Caco-2 (cell line): ENCODE measurements around the gene PLK5. TPM values are rescaled to one million over a fixed set of nuclear protein-coding genes. Genes with fewer than 3 reads are reported as not detected.
A peak's percentile ranks its signal among the peaks of the same experiment; 100 is the strongest.

Experiments
- BruUV-seq: library from RNA; stranded (reverse); fragments of 400-500 nt; replicated peaks from 2 replicates; lab custom pipeline; 2021; lab: Mats Ljungman, UMichigan
- CTCF ChIA-PET: fragments of 300-600 bp; sonication (Branson Sonifier 250); formaldehyde crosslinking; loops from one replicate; lab custom pipeline; 2022; ENCODE audit warnings: antibody characterized with exemption; lab: Charles Lee
- POLR2A ChIA-PET: fragments of 300-600 bp; sonication (Branson Sonifier 250); formaldehyde crosslinking; loops from one replicate; lab custom pipeline; 2022; ENCODE audit warnings: antibody characterized with exemption; lab: Charles Lee
- DNase-seq, 2 experiments: peaks; one replicate each; pipeline versions ENCODE4 v3.0.0 to v3.0.0-alpha.2; 2020 to 2022
- H3K27me3 ChIP-seq: replicated peaks from 2 replicates; pipeline ENCODE4 v1.6.0; 2011; ENCODE audit warnings: low read length; ENCODE audit not compliant: control insufficient read depth, insufficient read depth
- H3K36me3 ChIP-seq: 2 replicates; pipeline ENCODE4 v1.5.1; 2011; ENCODE audit warnings: low read length; ENCODE audit not compliant: control insufficient read depth, insufficient read depth
- H3K4me1 ChIP-seq: fragments of 250-450 bp; sonication (Bioruptor Pico); 2 replicates; pipeline ENCODE4 v1.5.1; 2020; ENCODE audit warnings: mild to moderate bottlenecking
- H3K4me3 ChIP-seq: 2 replicates; pipeline ENCODE4 v1.5.1; 2011; ENCODE audit warnings: low read depth, mild to moderate bottlenecking, control low read depth, low read length
- H3K9me3 ChIP-seq: fragments of 250-450 bp; sonication (Bioruptor Pico); 2 replicates; pipeline ENCODE4 v1.5.1; 2020; ENCODE audit warnings: mild to moderate bottlenecking, moderate library complexity
- H3K27ac Mint-ChIP-seq: one replicate; pipeline ENCODE4 v1.8.0; 2022; ENCODE audit warnings: mixed read lengths; ENCODE audit not compliant: unreplicated experiment
- H3K27me3 Mint-ChIP-seq: one replicate; pipeline ENCODE4 v1.8.0; 2022; ENCODE audit warnings: mixed read lengths; ENCODE audit not compliant: insufficient read depth, unreplicated experiment
- H3K36me3 Mint-ChIP-seq: one replicate; pipeline ENCODE4 v1.8.0; 2022; ENCODE audit warnings: mild to moderate bottlenecking, mixed read lengths; ENCODE audit not compliant: insufficient read depth, unreplicated experiment
- H3K4me1 Mint-ChIP-seq: one replicate; pipeline ENCODE4 v1.8.0; 2022; ENCODE audit warnings: low read depth, mixed read lengths; ENCODE audit not compliant: unreplicated experiment
- H3K4me3 Mint-ChIP-seq: one replicate; pipeline ENCODE4 v1.8.0; 2022; ENCODE audit warnings: mild to moderate bottlenecking, moderate library complexity, mixed read lengths; ENCODE audit not compliant: unreplicated experiment
- H3K9me3 Mint-ChIP-seq: one replicate; pipeline ENCODE4 v1.8.0; 2022; ENCODE audit warnings: mixed read lengths; ENCODE audit not compliant: unreplicated experiment
- CTCF ChIP-seq, 2 experiments: fragments of 200-600 bp in 1 of 2; IDR thresholded peaks; 1 replicate in 1 of 2; 2 replicates in 1 of 2; pipeline versions ENCODE4 v1.5.1 to v1.8.0; 2011 to 2022; ENCODE audit warnings: antibody characterized with exemption in 1 of 2, control low read depth in 1 of 2, inconsistent platforms in 1 of 2, low read depth in 1 of 2, low read length in 1 of 2, mild to moderate bottlenecking in 1 of 2, moderate library complexity in 1 of 2; ENCODE audit not compliant: insufficient read depth in 1 of 2, severe bottlenecking in 1 of 2, unreplicated experiment in 1 of 2
- intact Hi-C: fragments of 100-400 bp; cut with micrococcal nuclease; formaldehyde crosslinking; loops from one replicate; pipeline ENCODE4 v1.10.0; 2022; ENCODE audit not compliant: unreplicated experiment
- total RNA-seq: library from RNA; stranded (reverse); gene quantifications from 2 replicates; pipeline ENCODE4 v1.2.3, GENCODE V29; 2022

PLK5 gene
- total RNA-seq, 1 experiment from 2014 or later, result not detected

GRCh38 chr19:1501200-1501595 lies 22.7 kb upstream of the PLK5 start:
- no TSS peak for BruUV-seq
- intact Hi-C loops, result no loop called here
- POLR2A ChIA-PET, result no interaction called here
- Histone ChIP-seq H3K9me3 (peaks cover 6% of the 10 kb centered on the region; the same call in 1 of the 2 replicates), H3K4me1 (peaks cover 26% of the 10 kb centered on the region), H3K4me3 (no peak overlapping the region), H3K27me3 (no peaks in the 10 kb centered on the region), H3K36me3 (no peaks in the 10 kb centered on the region; the same call in 1 of the 2 replicates)
- CTCF ChIA-PET, result interaction anchor here (1.7 kb wide), 1 partner anchor 11 kb away, joined by 4 read pairs; no protein-coding TSS in a partner anchor
- H3K4me3 Mint-ChIP-seq, result peak overlapping the region; percentile 22
- DNase-seq, result peak; percentile 52 to 72
- peaks cover 44% of the 10 kb centered on the region for H3K36me3 Mint-ChIP-seq
- H3K9me3 Mint-ChIP-seq, result no peaks in the 10 kb centered on the region
- peak overlapping the region; percentile 53 for H3K27ac Mint-ChIP-seq
- peaks cover 3% of the 10 kb centered on the region for H3K4me1 Mint-ChIP-seq
- H3K27me3 Mint-ChIP-seq, result no peaks in the 10 kb centered on the region
- TF ChIP-seq CTCF (IDR thresholded peaks at IDR 0.05; ENCODE audit: insufficient read depth in 1 of 2, low read depth in 1 of 2, low read length in 1 of 2, severe bottlenecking in 1 of 2, unreplicated experiment in 1 of 2), result no peak

- BruUV-seq, result no TSS peak
- H3K4me1 Mint-ChIP-seq, result peaks cover 6% of the 10 kb centered on the region
- no peak overlapping the region for H3K4me3 Mint-ChIP-seq
- H3K9me3 Mint-ChIP-seq, result no peaks in the 10 kb centered on the region
- no peaks in the 10 kb centered on the region for H3K27me3 Mint-ChIP-seq
- H3K36me3 ChIP-seq, result no peaks in the 10 kb centered on the region; the same call in 1 of the 2 replicates
- intact Hi-C loops, result no loop called here
- no peaks in the 10 kb centered on the region for H3K27me3 ChIP-seq
- CTCF ChIA-PET, result no interaction called here
- TF ChIP-seq CTCF (IDR thresholded peaks at IDR 0.05; ENCODE audit: insufficient read depth in 1 of 2, low read depth in 1 of 2, low read length in 1 of 2, severe bottlenecking in 1 of 2, unreplicated experiment in 1 of 2), result no peak
- POLR2A ChIA-PET, result no interaction called here
- H3K9me3 ChIP-seq, result peaks cover 6% of the 10 kb centered on the region; the same call in 1 of the 2 replicates
- H3K36me3 Mint-ChIP-seq, result peaks cover 52% of the 10 kb centered on the region
- no peak overlapping the region for H3K4me3 ChIP-seq
- no peak overlapping the region for H3K27ac Mint-ChIP-seq
- DNase-seq, result no peak
- peaks cover 20% of the 10 kb centered on the region for H3K4me1 ChIP-seq
Measured at GRCh38 chr19:1502433-1503088, 21.3 kb upstream of the PLK5 start.

GRCh38 chr19:1503089-1503924 lies 20.6 kb upstream of the PLK5 start:
- CTCF ChIA-PET, result no interaction called here
- intact Hi-C loops, result no loop called here
- Histone ChIP-seq H3K9me3 (peaks cover 6% of the 10 kb centered on the region; the same call in 1 of the 2 replicates), H3K4me3 (no peak overlapping the region), H3K4me1 (peaks cover 14% of the 10 kb centered on the region), H3K27me3 (no peaks in the 10 kb centered on the region), H3K36me3 (no peaks in the 10 kb centered on the region)
- peak in 1 of 2 experiments; percentile 47 for DNase-seq
- Mint-ChIP-seq H3K4me3 (no peak overlapping the region), H3K4me1 (peaks cover 6% of the 10 kb centered on the region), H3K27me3 (no peaks in the 10 kb centered on the region), H3K36me3 (peaks cover 54% of the 10 kb centered on the region), H3K27ac (no peak overlapping the region), H3K9me3 (no peaks in the 10 kb centered on the region)
- POLR2A ChIA-PET, result no interaction called here
- peak; percentile 29 to 51 for TF ChIP-seq CTCF (IDR thresholded peaks at IDR 0.05; ENCODE audit: insufficient read depth in 1 of 2, low read depth in 1 of 2, low read length in 1 of 2, severe bottlenecking in 1 of 2, unreplicated experiment in 1 of 2)
- no TSS peak for BruUV-seq
